ENCODE data around the gene SESTD1.

- no peak for TF ChIP-seq PPARA (CRISPR knock-in tag; IDR thresholded peaks at IDR 0.05; ENCODE audit: borderline replicate concordance)
- no peak for TF ChIP-seq POU6F1 (CRISPR knock-in tag; IDR thresholded peaks at IDR 0.05; ENCODE audit: borderline replicate concordance, low read depth)
- TF ChIP-seq CSDC2 (CRISPR knock-in tag; IDR thresholded peaks at IDR 0.05), result no peak
- no peak for TF ChIP-seq PATZ1 (CRISPR knock-in tag; IDR thresholded peaks at IDR 0.05; ENCODE audit: borderline replicate concordance)
Measured at GRCh38 chr2:179247318-179248023, 17.2 kb downstream of the SESTD1 start.

All from SK-N-SH treated with all-trans-retinoic acid at 6 μM for 48 hours (cell line).